Liver (tissue), 9 donors: ENCODE data around the gene TIGD2. TPM values are rescaled to one million over a fixed set of nuclear protein-coding genes. Genes with fewer than 3 reads are reported as not detected.

Experiments
- DNase-seq: peaks from one replicate; pipeline ENCODE4 v3.0.0-alpha.2; 2017; ENCODE audit warnings: low spot score
- H3K27ac ChIP-seq, 2 donors: one replicate each; pipeline ENCODE4 v1.7.0; 2013; ENCODE audit warnings: inconsistent platforms in 2 of 2, low read length in 2 of 2, control low read depth in 1 of 2, low read depth in 1 of 2, mild to moderate bottlenecking in 1 of 2
- H3K27me3 ChIP-seq, 4 donors: one replicate each; pipeline versions ENCODE4 v1.6.1 to v1.7.0; 2013; ENCODE audit warnings: low read length in 3 of 4, inconsistent platforms in 1 of 4, mild to moderate bottlenecking in 1 of 4, moderate library complexity in 1 of 4; ENCODE audit not compliant: control insufficient read depth in 4 of 4, insufficient read depth in 4 of 4
- H3K36me3 ChIP-seq, 4 donors: one replicate each; pipeline versions ENCODE4 v1.6.1 to v1.7.0; 2013; ENCODE audit warnings: low read length in 3 of 4, mild to moderate bottlenecking in 3 of 4, low read depth in 1 of 4, moderate library complexity in 1 of 4; ENCODE audit not compliant: control insufficient read depth in 4 of 4, insufficient read depth in 3 of 4
- H3K4me1 ChIP-seq, 4 donors: one replicate each; pipeline versions ENCODE4 v1.6.1 to v1.7.0; 2013; ENCODE audit warnings: low read length in 3 of 4, mild to moderate bottlenecking in 3 of 4, moderate library complexity in 1 of 4; ENCODE audit not compliant: control insufficient read depth in 4 of 4, insufficient read depth in 4 of 4
- H3K4me3 ChIP-seq, 3 donors: one replicate each; pipeline versions ENCODE4 v1.6.1 to v1.7.0; 2013; ENCODE audit warnings: low read length in 3 of 3, control low read depth in 1 of 3, low read depth in 1 of 3, mild to moderate bottlenecking in 1 of 3
- H3K9ac ChIP-seq, 2 donors: one replicate each; pipeline ENCODE4 v1.7.0; 2013; ENCODE audit warnings: low read length in 2 of 2, mild to moderate bottlenecking in 2 of 2, moderate library complexity in 2 of 2, control low read depth in 1 of 2, low read depth in 1 of 2
- H3K9me3 ChIP-seq, 4 donors: one replicate each; pipeline versions ENCODE4 v1.6.1 to v1.7.0; 2013; ENCODE audit warnings: low read length in 3 of 4; ENCODE audit not compliant: control insufficient read depth in 4 of 4
- ATF3 ChIP-seq: IDR thresholded peaks from 2 replicates; pipeline ENCODE4 v1.6.1; 2016; ENCODE audit warnings: antibody characterized with exemption
- CTCF ChIP-seq: fragments of 150-350 bp; IDR thresholded peaks from 2 replicates; pipeline ENCODE4 v1.5.1; 2017; ENCODE audit warnings: improper control_type of control experiment, low read depth, low read length; ENCODE audit not compliant: missing input control
- EGR1 ChIP-seq, 2 donors: IDR thresholded peaks; 2 replicates each; pipeline ENCODE4 v1.6.1; 2016 to 2018; ENCODE audit warnings: antibody characterized with exemption in 2 of 2, low read depth in 2 of 2
- FOXA1 ChIP-seq: IDR thresholded peaks from 2 replicates; pipeline ENCODE4 v1.6.1; 2016; ENCODE audit warnings: antibody characterized with exemption
- FOXA2 ChIP-seq: IDR thresholded peaks from 2 replicates; pipeline ENCODE4 v1.6.1; 2016; ENCODE audit warnings: antibody characterized with exemption
- GABPA ChIP-seq, 2 donors: IDR thresholded peaks in 1 of 2; conservative IDR thresholded peaks in 1 of 2; 2 replicates each; pipeline ENCODE4 v1.6.1; 2016; ENCODE audit warnings: antibody characterized with exemption in 2 of 2, mild to moderate bottlenecking in 1 of 2, moderate library complexity in 1 of 2
- HNF4A ChIP-seq, 2 donors: conservative IDR thresholded peaks; 2 replicates each; pipeline ENCODE4 v1.6.1; 2016; ENCODE audit warnings: antibody characterized with exemption in 2 of 2, mild to moderate bottlenecking in 2 of 2
- HNF4G ChIP-seq: IDR thresholded peaks from 2 replicates; pipeline ENCODE4 v1.6.1; 2016; ENCODE audit warnings: antibody characterized with exemption
- JUND ChIP-seq, 2 donors: IDR thresholded peaks; 2 replicates each; pipeline ENCODE4 v1.6.1; 2016; ENCODE audit warnings: antibody characterized with exemption in 2 of 2
- MAX ChIP-seq: IDR thresholded peaks from 2 replicates; pipeline ENCODE4 v1.6.1; 2016; ENCODE audit warnings: antibody characterized with exemption
- NR2F2 ChIP-seq: IDR thresholded peaks from 2 replicates; pipeline ENCODE4 v1.6.1; 2016; ENCODE audit warnings: antibody characterized with exemption
- RAD21 ChIP-seq, 2 donors: IDR thresholded peaks; 2 replicates each; pipeline ENCODE4 v1.6.1; 2016; ENCODE audit warnings: antibody characterized with exemption in 2 of 2, mild to moderate bottlenecking in 2 of 2
- REST ChIP-seq: IDR thresholded peaks from 2 replicates; pipeline ENCODE4 v1.6.1; 2016; ENCODE audit warnings: antibody characterized with exemption, mild to moderate bottlenecking
- RXRA ChIP-seq, 2 donors: IDR thresholded peaks; 2 replicates each; pipeline ENCODE4 v1.6.1; 2017 to 2018; ENCODE audit warnings: antibody characterized with exemption in 2 of 2, mild to moderate bottlenecking in 1 of 2
- SP1 ChIP-seq: IDR thresholded peaks from 2 replicates; pipeline ENCODE4 v1.6.1; 2018; ENCODE audit warnings: antibody characterized with exemption, mild to moderate bottlenecking
- TAF1 ChIP-seq: conservative IDR thresholded peaks from 2 replicates; pipeline ENCODE4 v1.6.1; 2016; ENCODE audit warnings: antibody characterized with exemption, mild to moderate bottlenecking
- YY1 ChIP-seq: IDR thresholded peaks from 2 replicates; pipeline ENCODE4 v1.6.1; 2016; ENCODE audit warnings: antibody characterized with exemption, mild to moderate bottlenecking
- ZBTB33 ChIP-seq: IDR thresholded peaks from 2 replicates; pipeline ENCODE4 v1.6.1; 2016; ENCODE audit warnings: antibody characterized with exemption
- WGBS: extraction: QIAGEN DNeasy Blood & Tissue Kit; methylation state at CpG from one replicate; pipeline ENCODE4 v1.1.7; 2013; 5-methylcytosine and 5-hydroxymethylcytosine counted together
- polyA plus RNA-seq, 2 donors: library from polyadenylated mRNA; stranded (reverse) in 1 of 2; unstranded in 1 of 2; fragments of 200-250 nt in 1 of 2; fragments of >200 nt in 1 of 2; fragmentation: Nextera tagmentation in 1 of 2; extraction: Ambion mirVana in 1 of 2; gene quantifications; one replicate each; pipeline versions ENCODE4 v1.2.1 to v1.2.3, GENCODE V29; 2013 to 2015
- total RNA-seq, 2 donors: library from RNA; depleted of rRNA; stranded (reverse); fragments of >200 nt; gene quantifications; one replicate each; pipeline ENCODE4 v1.2.3, GENCODE V29; 2014
- donor health status: healthy.
- donor health status: healthy.
- donor health status: healthy.
- donor health status: healthy.
- donor health status: healthy.

TIGD2 gene
- total and polyA plus RNA-seq, 4 donors = 6.4 to 21.7 (median 9.8) TPM

GRCh38 chr4:89064848-89065247 lies 46.5 kb upstream of the TIGD2 start:
- Histone ChIP-seq H3K9ac (no peak overlapping the region), H3K4me3 (no peak overlapping the region), H3K4me1 (no peaks in the 10 kb centered on the region), H3K9me3 (no peaks in the 10 kb centered on the region), H3K27me3 (no peaks in the 10 kb centered on the region), H3K27ac (no peak overlapping the region), H3K36me3 (no peaks in the 10 kb centered on the region)
- no peak for DNase-seq
- no peak for TF ChIP-seq RXRA (IDR thresholded peaks at IDR 0.05)
- TF ChIP-seq TAF1 = no peak
- TF ChIP-seq ATF3 = no peak
- no peak for TF ChIP-seq EGR1 (IDR thresholded peaks at IDR 0.05; ENCODE audit: low read depth in 2 of 2)
- no peak for TF ChIP-seq HNF4A (conservative IDR thresholded peaks at IDR 0.05)
- no peak for TF ChIP-seq RAD21 (IDR thresholded peaks at IDR 0.05)
- no peak for TF ChIP-seq HNF4G
- no peak for TF ChIP-seq YY1
- no peak for TF ChIP-seq MAX
- TF ChIP-seq ZBTB33 = no peak
- TF ChIP-seq NR2F2 = no peak
- no peak for TF ChIP-seq SP1
- no peak for TF ChIP-seq GABPA (IDR thresholded peaks at IDR 0.05 in 1 of 2, conservative IDR thresholded peaks at IDR 0.05 in 1 of 2)
- TF ChIP-seq FOXA2 = no peak
- no peak for TF ChIP-seq CTCF
- no peak for TF ChIP-seq JUND (IDR thresholded peaks at IDR 0.05)
- no peak for TF ChIP-seq FOXA1
- WGBS = 95% methylated on average over 3 of the region's 3 CpGs

GRCh38 chr4:89067417-89067816 lies 43.9 kb upstream of the TIGD2 start:
- H3K27me3 ChIP-seq = no peaks in the 10 kb centered on the region
- DNase-seq = no peak
- no peak overlapping the region for H3K27ac ChIP-seq
- H3K4me1 ChIP-seq = no peaks in the 10 kb centered on the region
- no peak overlapping the region for H3K9ac ChIP-seq
- no peaks in the 10 kb centered on the region for H3K9me3 ChIP-seq
- TF ChIP-seq RXRA (IDR thresholded peaks at IDR 0.05) (no peak), HNF4G (no peak), MAX (no peak), REST (no peak), SP1 (no peak), NR2F2 (no peak), JUND (IDR thresholded peaks at IDR 0.05) (no peak), FOXA1 (no peak), GABPA (IDR thresholded peaks at IDR 0.05 in 1 of 2, conservative IDR thresholded peaks at IDR 0.05 in 1 of 2) (no peak), RAD21 (IDR thresholded peaks at IDR 0.05) (no peak), FOXA2 (no peak), YY1 (no peak), CTCF (no peak), TAF1 (no peak), ATF3 (no peak), EGR1 (IDR thresholded peaks at IDR 0.05; ENCODE audit: low read depth in 2 of 2) (no peak), ZBTB33 (no peak)
- no peaks in the 10 kb centered on the region for H3K36me3 ChIP-seq
- no peak overlapping the region for H3K4me3 ChIP-seq
